Measurements from ENCODE around the gene CENPP.

GRCh38 chr9:92424340-92424739, 98.6 kb downstream of the CENPP start, which contains the start of gene OMD:
- TF ChIP-seq CTCF (IDR thresholded peaks at IDR 0.05), result no peak
- no peak for TF ChIP-seq POLR2A (IDR thresholded peaks at IDR 0.05)

Measured in vagina (tissue), 2 donors.